ENCODE measurements around the gene SPATA32.
A peak's percentile ranks its signal among the peaks of the same experiment; 100 is the strongest.

The SPATA32 gene

DNA sequence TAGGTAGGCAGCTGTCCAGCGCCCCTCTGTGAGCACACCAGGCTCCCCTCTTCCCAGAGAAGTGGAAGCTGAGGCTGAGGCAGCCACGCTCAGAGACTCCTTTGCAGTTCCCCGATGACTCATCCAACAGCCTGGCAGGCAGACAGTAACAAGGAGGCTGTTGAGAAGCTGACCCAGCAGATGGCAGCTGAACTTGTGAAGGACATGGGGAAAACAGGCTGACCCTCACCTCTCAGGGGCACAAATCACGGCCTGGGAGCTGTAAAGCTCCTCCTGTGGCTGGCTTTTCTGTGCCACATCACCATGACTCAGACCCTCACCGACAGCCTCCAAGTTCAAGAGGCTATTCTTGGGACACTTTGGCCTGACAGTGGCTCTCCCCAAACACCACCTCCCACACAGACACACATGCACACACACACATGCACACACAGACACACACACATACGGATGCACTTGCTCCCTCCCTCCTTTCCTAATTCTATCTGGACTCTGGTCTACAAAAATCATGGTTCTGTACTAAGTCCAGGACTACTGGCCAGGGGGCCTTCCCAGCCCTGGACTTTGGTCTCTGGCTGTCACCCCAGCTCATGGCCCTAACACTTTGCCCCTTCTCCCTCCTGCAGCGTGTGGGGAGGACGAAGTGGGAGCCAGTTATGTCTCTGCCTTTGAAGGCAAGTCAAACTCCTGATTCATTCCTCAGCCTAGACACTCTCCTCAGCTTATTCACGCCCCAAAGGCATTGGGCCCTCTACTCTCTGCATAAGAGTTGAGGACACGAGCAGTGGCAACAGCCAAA is 31.7 kb upstream of the SPATA32 start:
- DNase-seq = no peak

DNA sequence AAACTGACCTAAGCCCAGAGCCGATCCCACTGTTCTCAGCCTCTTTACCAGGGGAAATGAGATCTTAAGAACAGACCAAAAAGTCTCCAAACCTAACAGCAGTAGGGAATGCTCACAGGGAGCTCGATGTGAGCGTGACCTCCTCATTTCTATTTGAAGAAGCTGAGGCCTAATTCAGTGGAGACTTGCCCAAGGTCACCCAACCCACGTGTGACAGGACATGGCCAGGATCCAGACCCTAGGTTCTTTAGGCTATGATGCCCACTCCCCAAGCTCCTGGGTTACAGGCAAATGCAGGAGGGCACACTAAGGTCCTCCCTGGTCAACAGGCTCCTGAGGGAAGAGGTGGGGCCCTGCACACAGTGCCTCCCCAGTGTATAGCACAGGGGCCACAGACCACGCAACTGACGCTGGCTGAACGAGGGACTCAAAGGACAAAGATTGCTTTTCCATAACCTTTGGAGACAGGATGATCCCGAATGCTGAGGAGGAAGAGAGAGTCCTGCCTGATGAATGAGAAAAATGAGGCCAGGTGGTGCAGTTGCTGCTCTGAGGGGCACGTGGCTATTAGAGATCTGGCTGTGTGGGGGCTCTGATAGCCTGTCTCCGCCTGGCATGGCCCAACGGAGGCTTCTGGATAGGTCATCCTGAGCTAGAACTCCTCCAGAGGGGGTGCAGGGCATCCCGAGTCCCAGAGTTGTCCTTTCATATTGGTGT is 31.0 kb upstream of the SPATA32 start:
- DNase-seq = no peak

DNA sequence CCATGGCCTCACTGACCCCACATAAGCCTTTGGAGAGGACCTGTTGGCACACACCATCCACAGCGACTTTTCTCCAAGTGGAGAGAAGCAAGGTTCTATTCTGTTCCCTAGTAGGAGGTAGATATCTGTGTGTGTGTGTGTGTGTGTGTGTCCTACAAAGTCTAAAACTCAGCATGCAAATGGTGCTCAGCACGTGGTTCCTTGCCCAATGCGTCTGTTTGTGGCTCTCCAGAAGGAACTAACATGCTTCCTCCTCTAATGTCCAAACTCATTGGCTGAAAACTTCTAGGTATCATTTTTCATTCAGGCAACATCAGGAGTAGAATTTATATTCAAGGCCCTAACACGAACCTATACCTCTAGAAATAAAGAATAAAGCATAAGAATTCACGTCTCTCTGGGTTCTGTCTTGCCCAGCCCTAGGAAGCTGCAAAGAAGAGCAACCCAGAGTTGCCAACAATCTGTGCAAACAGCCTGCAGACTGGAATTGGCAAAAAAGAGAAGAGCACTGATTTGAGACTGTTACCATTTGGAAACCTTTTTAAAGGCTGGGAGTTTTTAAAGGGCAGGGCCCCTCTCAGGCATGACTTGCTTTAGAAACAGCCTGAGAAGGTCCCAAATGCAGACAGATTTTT is 29.4 kb upstream of the SPATA32 start:
- no peak for DNase-seq

DNA sequence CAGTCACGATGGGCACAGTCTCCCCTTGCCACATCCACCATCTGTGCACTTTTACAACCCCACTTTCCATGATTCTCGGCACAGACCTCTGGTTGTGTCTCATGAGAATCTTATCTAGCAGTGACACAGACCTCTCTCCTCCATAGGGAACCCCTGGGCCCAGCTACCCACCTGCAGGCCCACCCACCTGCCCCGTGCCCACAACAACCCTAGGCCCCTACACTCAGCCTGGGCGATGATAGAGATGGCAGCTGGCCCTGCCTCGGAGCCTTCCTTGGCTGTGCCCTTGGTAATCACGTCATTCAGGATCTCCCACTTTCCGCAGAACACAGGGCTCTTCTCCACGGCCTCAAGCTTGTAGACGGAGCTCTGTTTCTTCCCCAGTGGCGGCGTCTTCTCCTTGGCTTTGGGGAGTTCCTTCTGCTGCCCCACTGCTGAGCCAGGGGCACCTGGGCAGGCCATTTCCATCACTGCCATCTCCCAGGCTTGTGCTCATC is 28.4 kb upstream of the SPATA32 start:
- DNase-seq = no peak

DNA sequence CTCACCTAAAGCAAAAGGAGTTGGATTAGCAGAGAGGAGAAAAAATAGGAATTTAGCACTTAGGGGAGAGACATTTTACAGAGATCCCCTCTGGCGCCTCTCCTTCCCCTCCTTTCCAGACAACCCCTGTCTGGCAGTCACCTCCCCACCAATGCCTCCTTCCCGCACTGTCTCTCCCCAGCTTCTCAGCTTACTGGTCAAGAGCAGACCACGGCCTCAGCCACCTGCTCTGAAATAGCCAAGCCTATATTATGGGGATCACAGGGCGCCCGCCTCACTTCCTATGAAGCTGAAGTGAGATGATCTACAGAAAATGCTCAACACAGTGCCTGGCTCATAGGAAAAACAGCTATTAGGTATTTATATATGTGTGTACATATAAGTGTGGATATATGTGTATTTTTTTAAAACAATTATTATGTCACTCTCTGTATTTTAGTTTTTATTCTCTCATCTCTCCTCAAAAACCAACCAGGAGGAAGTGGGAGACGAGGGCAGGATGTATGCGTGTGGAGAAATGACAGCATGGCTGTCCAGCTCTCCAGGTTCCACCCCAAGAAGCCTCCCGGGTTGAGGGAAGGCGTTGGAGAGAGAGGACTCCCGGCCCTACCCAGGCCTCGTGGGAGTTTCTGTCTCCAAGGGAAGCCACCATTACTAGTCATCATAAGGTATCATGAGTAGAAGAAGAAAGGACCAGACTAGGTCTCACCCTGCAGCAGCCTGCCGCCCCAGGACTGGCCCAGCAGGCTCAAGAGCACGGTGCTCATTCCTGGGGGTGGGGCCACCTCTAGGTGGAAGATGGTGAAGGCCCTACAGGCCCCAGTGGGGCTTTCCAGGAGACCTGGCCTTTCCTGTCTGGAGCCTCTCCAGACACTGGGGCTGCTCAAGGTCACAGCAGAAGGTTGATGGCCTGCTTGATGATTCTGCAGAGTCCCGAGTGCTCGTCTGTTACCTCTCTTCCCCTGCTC is 27.7 kb upstream of the SPATA32 start:
- DNase-seq = no peak

DNA sequence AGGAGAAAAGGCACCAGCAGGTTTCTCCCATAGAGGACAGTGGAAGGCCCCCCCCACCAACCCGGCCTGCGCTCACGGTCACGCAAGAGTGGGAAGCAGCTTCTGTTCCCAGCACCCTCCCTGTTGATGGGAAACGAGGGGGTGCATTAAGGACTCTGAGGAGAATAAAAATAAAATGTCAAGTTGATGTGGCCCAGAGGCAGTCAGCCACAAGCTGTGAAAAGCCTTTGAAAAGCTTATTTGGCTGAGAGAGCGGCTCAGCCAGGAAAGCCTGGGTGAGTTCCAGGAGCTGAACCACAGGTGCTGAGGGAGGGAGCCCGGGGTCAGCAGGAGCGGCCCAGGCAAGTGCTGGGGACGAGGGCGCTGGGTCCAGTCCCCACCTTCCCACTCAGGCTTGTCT is 26.9 kb upstream of the SPATA32 start:
- no peak for DNase-seq

DNA sequence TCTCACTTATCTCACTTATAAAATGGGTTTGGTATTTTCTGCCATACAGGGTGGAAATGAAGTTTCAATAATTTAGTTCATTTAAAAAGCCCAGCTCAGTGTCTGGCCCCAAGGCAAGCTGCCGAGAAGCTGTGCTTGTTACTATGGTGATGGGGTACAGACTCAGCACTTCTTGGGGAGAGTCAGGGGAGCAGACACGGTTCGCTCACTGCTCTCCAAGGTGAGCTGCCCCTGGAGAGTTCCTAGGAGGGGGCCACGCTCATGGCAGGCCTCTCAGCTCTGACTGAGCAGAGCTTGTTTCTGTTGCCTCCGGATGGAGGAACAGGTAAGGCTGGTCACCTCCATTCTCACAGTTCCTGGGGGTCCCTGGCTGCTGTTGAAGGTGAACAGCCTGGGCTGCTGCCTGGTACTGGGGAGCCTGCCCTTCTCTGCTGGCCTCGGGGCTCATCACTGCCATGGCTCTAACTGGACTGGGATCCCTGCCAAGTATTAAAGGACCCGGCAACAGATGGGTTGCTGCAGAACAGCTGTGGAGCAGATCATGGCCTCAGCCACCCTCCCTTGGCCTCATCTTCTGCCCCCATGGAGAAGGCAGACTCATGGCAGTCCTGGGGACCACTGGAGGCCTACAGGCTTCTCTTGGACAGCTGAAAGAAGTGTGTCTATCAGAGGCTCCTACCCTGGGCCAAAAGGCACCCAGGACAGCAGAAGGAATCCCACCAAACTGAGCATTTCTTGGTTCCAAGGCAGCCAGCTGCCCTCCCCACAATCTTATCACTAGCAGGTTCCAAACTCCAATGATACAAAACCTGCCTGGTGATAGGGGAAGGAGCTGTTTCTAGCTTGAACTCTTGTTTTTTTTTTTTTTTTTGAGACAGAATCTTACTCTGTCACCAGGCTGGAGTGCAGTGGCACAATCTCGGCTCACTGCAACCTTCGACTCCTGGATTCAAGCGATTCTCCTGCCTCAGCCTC is 25.9 kb upstream of the SPATA32 start:
- DNase-seq = no peak

DNA sequence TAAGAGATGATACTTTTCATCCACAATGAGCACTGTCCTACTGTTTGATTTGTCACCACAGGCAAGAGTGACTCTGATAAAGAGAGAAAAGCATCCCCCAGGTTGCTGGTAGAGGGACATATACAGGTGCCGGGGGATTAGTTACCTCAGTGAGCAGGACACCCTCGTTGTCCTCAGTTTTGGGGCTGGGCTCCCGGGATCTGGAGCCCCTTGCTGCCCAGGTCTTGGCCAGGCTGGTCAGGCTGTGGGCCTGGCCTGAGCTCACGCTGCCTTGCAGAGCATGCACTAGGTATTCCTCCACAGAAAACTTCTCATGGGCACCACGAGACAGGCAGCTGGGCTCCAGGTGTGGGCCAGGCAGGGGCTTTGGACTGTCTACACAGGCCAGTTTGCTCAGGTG is 24.4 kb upstream of the SPATA32 start:
- no peak for DNase-seq

DNA sequence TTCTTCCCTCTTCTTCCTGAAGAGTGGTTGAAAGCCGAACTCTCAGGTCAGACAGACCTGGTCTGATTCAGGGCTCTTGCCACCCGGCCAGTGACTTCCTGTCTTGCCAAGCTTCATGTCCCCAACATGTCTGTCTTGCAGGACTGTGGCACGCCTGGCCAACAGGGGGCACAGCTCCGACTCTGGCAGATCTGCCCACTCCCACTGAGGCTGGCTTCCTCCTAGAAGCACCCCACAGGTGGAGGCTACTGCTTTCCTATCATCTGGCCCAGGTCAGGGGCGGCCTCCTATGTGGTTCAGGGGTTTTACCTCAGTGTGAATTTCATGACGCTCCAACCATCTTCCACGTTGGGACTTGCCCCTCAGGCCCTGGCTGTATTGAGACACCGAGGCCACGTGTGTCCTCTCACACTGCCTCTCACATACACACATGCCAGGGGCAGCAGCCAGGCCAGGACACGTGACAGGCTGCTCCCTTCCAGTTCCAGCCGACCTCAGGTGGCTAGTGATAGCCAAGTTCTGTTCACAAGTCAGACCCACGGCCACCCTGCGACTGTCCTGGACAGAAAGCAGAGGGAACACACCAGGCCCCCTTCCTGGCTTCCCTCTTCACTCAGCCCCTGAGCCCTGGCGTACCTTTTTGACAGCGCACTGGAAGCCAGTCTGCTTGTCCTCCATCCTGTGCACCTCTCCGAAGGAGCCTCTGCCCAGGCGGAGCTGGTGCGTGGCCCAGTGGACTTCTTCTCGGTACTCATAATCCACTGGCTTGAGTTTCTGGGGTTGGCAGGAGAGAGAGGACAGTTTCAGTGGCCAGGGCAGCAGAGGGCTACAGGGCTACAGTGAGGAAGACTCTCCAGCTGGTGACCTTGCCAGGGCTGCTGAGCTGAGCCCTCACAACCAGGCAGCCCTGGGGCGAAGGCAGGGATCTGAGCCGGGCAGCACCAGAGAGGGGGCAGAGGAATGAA is 22.6 kb upstream of the SPATA32 start:
- DNase-seq = peak; percentile 30

DNA sequence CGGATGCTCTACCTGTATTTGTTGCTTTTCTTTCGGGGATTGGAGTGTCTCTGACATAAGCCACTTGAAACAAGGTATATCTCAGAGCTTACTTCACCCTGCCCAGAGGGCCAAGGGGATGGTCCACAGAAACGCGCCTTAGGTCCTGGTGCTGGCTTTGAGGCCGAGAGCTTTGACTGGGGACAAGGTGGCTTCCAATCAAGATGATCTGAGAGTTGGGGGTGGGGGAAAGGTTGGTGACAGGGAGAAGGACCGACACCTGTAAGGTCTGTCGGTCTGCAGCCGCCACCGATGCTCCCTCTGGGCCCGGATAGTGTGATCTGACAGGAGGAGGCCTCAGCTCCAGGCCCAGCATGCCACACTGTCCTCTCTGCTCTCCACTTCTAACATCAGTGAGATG is 21.8 kb upstream of the SPATA32 start:
- no peak for DNase-seq

DNA sequence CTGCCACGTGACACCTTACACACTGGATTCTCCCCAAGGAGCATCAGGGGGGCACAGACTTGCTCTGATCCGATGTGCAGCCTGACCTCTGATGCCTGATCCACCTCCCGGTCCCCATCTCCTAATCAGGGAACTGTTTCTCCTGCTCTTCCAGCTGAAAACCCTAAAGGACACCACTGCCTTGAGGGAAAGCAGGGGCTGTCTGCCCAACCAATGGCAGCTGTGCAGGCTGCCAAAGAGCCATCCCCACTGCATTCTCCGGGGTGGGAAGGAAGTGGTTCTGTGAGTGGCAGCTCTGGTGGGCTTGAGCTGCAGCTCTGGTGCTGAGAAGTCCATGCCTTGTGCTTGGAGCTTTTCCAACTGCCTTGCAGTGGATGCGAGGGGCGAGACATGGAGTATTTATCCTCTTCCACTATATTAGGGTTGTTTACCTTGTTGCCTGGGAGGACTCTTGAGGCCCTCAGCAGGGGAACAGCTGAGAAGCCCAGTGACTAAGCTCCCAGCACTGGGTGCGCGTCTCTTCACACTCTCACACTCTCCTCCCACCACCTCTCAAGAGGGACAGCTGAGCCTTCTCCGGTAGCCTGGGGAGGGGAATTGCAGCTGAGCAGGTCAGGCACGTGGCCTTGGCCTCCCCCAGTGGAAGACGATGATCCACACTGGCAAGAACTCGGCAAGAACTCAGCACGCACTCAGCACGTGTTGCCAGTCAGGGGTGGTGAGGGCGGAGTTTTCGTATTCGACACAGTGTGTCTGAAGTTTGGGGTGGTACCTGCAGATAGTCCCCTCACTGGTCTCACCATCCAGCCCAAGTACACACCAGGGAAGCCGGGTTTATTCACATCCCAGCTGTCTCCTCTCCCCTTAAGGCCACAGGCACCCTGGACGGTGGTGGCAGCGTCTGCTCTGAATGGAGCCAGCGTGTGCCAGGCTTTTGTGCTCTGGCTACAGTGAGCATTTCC is 21.1 kb upstream of the SPATA32 start:
- DNase-seq = no peak

DNA sequence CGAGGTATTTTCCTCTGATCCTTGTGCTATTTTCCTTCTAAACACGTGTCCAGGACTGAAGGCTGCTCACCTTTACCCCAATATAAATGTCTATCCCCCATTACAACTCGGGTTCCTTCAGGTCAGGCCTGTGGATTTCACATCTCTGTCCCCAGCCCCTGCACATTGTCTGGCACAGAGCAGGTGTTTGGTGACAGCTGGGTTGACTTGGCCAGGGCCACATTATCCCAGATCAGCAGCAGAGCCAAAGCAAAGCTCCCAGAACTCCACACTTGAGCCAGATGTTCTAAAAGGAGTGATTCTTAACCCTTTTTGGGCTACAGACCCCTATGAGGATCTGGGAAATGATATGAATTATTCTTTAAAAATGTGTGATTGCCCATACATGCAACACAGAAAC is 18.0 kb upstream of the SPATA32 start:
- no peak for DNase-seq

DNA sequence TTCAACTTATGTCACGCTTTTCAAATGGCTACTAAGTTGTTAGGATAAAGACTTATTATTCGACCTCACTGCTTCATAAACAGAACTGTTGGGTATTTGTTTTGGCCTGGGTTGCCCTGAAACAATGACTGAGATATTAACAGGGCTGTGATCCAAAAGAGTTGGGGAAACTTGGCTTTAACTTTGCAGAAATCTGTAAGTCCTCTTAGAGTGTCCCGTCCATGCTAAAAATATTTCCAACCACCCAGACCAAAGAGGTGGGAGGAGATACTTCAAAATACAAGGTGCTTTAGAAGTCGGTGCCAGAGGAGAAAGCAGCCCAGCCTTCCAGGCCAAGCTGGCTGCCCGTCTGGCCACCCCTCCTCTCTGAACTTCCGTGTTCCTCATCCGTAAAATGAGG is 16.1 kb upstream of the SPATA32 start:
- DNase-seq = no peak

DNA sequence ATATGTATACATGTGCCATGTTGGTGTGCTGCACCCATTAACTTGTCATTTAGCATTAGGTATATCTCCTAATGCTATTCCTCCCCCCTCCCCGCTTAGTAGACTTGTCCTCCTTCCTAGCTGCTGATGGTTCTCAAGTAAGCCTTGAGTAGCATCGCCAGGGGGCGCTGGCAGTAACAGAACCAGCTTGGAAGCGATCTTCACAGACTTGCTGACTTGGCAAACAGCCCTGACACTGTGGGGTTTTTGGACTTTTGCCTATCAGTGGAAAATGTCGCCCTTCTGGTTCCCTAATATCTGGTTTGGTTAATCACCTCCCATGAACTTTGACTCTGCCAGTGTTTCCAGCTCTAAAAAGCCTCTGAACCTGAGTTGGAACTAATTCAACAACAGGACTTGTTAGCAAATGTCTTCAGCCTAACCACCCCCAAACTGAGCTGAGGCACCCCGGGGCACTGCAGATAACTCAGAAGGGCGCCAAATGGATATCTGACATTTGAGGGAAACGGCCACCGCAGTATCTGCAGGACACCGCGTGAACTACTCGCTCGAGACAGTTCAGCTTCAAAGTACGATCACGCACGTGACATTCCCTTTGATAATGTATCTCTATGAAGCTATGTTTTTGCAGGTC is 15.4 kb upstream of the SPATA32 start:
- peak; percentile 91 for DNase-seq

DNA sequence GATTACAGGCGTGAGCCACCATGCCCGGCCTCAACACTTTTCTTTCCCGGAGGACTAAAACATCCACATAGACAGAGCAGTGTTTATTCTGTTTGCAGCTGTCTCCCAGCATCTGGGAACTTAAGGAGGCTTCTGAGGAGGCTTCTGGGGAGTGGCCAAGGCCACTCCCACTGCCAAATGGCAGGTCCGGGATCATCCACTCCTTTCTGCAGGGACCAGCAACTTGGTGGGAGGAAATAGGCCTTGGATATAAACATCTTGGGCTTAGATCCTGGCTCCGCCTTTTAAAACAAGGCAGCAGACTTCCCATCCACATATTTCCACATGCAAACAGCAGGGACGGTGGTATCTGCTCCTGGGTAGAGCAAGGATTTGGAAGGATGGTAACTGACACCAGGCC is 14.1 kb upstream of the SPATA32 start:
- no peak for DNase-seq

DNA sequence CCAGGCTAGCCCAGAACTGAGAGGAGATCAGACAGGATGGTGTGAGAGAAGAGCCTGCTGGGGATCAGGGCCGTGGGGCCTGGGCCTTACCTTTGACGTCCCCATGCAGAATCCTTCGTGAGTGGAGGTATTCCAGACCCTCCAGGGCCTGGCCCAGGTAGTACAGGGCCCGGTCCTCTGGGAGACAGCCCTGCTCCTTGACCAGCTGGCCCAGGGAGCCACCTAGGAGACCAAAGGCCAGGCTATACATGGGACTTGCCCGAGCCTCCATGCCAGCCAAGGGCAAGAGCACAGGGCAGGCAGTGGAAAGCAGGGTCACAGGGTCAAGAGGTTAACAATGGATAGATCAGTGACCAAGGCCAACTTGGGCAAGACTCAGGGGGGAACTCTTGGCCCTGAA is 12.1 kb upstream of the SPATA32 start:
- DNase-seq = no peak

DNA sequence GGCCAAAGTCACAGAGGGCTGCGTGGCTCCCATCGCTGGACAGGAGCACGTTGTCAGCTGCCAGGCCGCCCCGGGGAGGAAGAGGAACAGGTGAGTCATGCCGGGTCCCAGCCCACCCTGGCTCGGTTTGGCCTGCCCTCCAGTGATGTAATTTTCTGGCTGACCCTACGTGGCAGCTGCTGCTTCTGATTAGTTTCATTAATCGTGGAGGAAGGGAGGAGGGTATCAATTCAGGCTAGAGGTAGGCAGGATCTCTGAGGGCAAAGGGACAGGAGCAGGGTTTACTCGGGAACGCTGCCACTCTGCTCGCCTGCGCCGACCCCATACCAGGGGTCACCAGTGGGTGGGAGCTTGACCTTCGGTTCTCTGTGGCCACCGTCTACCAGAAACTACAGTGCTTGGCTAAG is 11.7 kb upstream of the SPATA32 start:
- DNase-seq = no peak

DNA sequence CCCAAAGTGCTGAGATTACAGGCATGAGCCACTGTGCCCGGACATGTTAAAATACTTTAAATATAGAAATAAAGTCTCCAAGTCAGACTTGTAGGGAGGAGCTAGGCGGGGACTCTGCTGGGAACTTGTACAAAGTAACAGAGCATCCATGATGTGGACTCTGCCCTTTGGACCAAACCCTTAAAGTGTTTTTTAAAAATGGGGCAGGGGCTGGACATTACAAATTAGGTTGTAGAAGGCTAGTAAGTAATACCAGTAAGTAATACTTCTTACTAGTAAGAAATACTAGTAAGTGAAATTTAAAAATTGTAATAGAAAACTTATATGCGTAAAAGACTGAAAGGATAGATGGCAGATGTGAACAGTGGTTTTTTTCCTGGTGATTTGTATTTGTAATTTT is 9.7 kb upstream of the SPATA32 start:
- no peak for DNase-seq
